NOMO-1 (cell line): ENCODE measurements around the gene BSDC1.
"Not testable (repeated sequence)": the region's sequence is repeated elsewhere in the genome, so short reads cannot be mapped to it uniquely, and the experiment has no call there.

ENCODE experiments used
- DNase-seq, 2 experiments: peaks; one replicate each; lab custom pipeline; 2025; ENCODE audit not compliant: unreplicated experiment in 2 of 2; lab: John Stamatoyannopoulos, UW

BSDC1 gene, protein sequence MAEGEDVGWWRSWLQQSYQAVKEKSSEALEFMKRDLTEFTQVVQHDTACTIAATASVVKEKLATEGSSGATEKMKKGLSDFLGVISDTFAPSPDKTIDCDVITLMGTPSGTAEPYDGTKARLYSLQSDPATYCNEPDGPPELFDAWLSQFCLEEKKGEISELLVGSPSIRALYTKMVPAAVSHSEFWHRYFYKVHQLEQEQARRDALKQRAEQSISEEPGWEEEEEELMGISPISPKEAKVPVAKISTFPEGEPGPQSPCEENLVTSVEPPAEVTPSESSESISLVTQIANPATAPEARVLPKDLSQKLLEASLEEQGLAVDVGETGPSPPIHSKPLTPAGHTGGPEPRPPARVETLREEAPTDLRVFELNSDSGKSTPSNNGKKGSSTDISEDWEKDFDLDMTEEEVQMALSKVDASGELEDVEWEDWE

DNA sequence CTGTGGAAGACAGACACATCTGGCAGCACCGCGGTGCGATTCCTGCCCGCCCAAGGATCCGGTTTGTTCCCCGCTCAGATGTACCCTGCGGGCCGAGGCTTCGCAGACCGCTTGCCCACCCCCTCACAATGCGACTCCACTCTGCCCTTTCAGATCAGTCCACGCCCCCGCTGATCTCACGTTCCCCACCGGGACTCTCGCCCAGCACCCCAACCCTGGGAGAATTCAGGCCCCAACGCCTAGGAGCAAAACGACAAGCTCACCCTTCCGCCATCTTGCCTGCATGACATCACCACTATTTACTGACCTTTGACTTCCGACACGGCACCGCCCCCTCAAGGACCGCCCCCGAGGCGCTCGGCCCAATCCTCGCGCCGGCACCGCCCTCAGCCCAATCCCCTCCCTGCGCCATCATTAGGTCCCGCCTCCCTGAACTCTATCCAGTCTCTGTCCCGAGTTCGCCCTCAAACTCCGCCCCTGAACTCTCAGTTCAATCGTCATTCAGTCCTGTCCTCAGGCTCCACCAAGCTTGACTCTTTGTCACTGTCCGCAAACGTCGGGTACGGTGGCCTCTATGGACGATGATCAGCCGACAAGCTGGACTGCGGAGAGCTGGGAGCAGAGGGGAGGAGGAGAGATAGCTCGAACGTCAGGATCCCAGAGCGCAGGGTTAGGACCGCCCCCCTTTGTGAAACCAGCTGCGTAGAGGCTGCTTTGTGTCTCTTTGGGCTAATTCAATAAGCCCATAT is at the start of gene BSDC1:
Gene BSDC1 (minus strand): TSS at position 301 of the 749 bp plus-strand sequence. CDS start 27 bp downstream, at position 274.
- peak; percentile 99 for DNase-seq

DNA sequence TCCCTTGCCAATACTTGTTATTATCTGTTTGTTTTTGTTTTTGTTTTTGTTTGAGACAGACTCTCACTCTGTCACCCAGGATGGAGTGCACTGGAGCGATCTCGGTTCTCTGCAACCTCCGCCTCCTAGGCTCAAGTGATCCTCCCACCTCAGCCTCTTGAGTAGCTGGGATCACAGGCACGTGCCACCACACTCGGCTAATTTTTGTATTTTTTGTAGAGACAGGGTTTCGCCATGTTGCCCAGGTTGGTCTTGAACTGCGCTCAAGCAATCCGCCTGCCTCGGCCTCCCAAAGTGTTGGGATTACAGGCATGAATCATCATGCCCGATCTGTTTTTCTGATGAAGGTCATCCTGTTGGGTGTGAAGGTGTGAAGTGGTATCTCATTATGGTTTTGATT is 47.2 kb upstream of the BSDC1 start:
- DNase-seq = not testable (repeated sequence)

DNA sequence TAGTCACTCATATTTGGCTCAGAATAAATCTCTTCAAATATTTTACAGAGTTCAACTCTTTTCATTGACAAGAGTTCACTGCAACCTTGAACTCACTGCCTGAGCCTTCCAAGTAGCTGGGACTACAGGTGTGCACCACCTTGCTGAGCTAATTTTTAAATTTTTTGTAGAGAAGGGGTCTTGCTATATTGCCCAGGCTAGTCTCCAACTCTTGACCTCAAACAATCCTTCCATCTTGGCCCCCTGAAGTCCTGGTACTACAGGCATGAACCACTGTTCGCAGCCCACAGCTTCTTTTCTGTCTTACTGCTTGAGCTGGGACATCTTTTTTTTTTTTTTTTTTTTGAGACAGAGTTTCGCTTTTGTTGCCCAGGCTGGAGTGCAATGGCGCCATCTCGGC is 44.5 kb upstream of the BSDC1 start:
- DNase-seq = not testable (repeated sequence)

GRCh38 chr1:32438136-32438535 is 43.9 kb upstream of the BSDC1 start:
- no peak for DNase-seq

DNA sequence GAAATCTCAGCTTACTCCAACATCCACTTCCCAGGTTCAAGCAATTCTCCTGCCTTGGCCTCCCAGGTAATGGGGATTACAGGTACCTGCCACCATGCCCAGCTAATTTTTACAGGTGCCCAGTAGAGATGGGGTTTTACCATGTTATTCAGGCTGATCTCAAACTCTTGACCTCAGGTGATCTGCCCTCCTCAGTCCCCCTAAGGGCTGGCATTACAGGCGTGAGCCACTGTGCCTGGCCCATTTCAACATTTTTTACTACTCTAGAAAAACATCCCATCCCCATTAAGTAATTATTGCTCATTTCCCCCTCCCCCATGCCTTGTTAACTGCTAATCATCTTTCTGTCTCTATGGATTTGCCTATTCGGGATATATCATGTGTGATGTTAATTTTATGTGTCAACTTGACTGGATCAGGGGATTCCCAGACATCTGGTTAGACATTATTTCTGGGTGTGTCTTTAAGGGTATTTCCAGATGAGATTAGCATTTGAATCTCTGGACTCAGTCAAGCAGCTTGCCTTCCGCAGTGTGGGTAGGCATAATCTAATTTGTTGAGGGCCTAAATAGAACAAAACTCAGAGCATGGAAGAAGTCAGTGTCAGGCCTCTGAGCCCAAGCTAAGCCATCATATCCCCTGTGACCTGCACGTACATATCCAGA is 37.6 kb upstream of the BSDC1 start:
- DNase-seq = no peak

DNA sequence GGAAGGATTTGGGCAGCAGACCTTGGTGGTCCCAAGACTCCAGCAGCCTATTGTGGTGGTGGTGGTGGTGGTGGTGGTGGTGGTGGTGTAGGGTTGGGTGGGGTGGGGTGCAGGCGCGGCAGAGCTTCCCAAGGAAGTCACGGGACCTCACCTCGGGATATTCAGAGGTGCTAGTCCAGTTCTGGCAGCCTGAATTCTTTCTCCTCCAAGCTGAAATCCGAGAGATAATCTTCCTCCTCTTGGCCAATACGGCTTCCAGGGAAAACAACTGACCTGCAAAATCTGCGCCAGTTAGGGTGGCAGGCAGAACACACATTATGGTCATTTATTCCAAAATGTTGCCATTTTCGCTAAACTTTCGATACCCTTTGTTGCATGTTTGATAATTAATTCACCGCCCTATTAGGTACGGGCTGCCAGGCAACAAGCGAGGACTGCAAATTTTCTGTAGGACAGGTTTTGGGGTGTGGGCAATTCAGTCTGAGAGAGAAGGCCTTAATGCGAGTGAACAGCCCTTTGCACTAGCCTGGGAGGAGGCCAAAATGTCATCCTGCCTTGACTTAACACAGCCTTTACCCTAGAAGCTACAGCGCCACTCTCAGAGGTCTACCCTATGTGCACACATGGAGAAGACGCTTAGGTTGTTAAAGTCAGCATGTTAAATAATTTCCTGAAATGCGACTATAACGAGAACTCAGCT is 33.2 kb upstream of the BSDC1 start:
- no peak for DNase-seq

DNA sequence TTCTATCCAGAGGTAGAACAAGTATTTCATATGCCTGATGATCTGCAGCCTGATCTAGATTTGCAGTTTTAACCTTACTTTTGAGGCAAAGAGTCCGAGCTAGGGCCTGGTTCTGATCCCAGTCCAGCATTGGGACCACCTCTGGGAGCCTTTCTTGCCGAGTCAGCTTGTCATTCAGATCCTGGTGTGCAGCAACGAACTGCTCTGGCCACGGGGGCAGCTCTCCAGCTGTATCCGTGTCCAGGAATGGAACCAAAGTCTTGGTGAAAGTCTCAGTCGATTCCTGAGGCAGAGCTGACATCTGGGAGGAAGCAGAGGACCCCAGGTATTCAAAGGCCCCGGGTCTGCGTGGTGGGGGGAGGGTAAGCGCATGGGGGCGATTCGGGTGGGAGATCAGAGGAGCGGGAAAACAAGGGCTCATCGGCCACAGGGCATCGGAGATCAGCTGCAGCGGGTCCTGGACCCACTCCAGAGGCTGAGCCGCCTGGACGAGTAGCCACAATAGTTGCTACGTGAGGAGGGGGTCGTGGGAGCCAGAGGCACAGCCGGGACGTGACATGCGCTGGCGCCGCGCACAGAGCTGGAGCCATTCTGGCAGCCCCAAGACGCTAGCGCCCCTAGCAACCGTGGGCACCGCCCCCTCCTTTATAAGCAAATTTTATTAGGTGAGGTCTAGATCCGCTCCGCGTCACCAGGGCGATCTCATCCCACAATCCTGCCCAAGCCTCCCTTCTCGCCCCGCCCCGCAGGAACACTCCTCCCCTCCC is 32.4 kb upstream of the BSDC1 start:
- DNase-seq = no peak

GRCh38 chr1:32421775-32422174 is 27.5 kb upstream of the BSDC1 start:
- no peak for DNase-seq

DNA sequence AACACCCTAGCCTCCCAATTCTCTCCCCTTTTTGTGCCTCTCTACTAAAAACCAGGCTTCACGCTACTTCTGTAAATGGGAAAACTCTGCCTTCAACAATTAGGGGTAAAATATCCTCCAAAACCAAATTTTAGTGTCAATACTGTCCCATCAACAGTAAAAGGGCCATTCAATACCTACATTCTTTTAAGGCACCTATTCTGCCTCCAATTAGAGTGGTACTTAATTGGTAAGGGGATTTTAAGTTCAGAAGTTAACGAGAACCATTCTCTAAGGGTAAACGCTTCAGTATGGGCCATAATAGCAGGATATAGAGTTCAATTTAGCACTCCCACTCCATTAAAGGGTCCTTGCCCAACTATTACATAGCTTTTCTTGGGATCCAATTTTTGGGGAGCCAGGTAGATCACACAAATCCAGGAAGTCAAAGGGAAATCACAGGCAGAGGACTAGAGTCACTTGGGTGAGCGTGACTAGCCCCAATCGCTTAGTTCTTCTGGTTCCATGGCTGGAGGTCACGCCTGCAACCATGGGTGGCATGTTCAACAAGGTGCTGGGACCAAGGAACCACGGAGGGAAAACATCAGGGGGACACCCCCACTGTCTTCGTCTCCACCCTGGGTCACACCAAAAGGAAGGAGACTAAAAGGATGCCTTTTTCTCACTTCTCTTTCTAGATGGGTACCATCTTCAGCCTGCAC is 20.1 kb upstream of the BSDC1 start:
- no peak for DNase-seq

GRCh38 chr1:32413507-32414185 is 19.4 kb upstream of the BSDC1 start:
- DNase-seq = peak; percentile 49 to 77

- DNase-seq = no peak
Observed at GRCh38 chr1:32411261-32411660, 17.0 kb upstream of the BSDC1 start.

DNA sequence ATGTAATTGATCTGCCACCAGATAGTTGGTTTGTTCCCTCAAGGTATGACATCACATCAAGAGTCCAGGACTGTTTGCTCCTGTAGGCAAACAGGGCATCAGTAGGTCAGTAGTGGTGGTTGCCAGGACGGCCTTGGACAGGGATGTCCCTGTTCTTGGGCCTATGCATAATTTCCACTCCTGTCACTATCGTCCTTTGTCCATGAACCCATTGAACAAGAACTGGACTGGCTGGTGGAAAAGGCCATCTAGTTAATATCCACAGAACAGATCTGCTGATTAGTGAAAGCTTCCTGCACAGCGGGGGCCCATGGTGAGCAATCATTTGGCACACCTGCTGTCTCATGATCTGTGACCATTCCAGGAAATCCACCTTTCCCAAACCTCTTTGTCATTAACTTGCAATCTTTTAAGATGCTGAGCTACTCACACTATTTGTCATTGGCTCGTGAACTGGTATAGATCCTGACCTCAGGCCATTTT is 12.4 kb upstream of the BSDC1 start:
- DNase-seq = no peak

- DNase-seq = no peak
Observed at GRCh38 chr1:32405672-32406467, 11.6 kb upstream of the BSDC1 start.

GRCh38 chr1:32404946-32405345 is 10.7 kb upstream of the BSDC1 start:
- no peak for DNase-seq

- DNase-seq = peak; percentile 6 to 43
Observed at GRCh38 chr1:32400876-32401631, 6.8 kb upstream of the BSDC1 start.

DNA sequence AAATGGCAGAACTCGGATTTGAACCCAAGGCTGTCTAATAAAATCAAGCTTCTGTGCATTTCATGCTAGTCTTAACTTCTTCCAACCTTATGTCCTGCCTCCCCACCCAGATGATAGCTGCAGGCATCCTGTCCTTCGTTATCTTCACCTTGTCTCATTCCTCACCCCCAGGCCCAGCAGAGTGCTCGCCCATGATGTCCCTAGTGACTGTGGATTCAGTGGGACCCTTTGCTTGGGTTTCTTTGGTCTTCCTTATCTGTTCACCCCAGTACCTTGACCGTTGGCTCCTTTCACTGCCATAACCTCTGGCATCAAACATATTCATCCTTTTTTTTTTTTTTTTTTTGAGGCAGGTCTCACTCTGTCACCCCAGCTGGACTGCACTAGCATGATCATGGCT is 5.6 kb upstream of the BSDC1 start:
- DNase-seq = no peak

- DNase-seq = no peak
Observed at GRCh38 chr1:32398401-32398800, 4.2 kb upstream of the BSDC1 start.
